CD4-positive, alpha-beta T cell (primary cell): ENCODE measurements around the gene FGFRL1. TPM values are rescaled to one million over a fixed set of nuclear protein-coding genes. Genes with fewer than 3 reads are reported as not detected.

Source experiments
- ATAC-seq: fragments of 200-7000 bp; cut with Tn5 transposase; one replicate; pipeline ENCODE4 v1.10.0; 2022; ENCODE audit warnings: mild to moderate bottlenecking; ENCODE audit not compliant: poor library complexity
- CTCF ChIA-PET: fragments of 350-600 bp; sonication (Branson Sonifier 250); formaldehyde crosslinking; loops from one replicate; lab custom pipeline; 2021; ENCODE audit warnings: antibody characterized with exemption, inconsistent platforms; lab: Charles Lee
- POLR2A ChIA-PET: fragments of 350-600 bp; sonication (Branson Sonifier 250); formaldehyde crosslinking; loops from one replicate; lab custom pipeline; 2021; ENCODE audit warnings: antibody characterized with exemption, inconsistent platforms; lab: Charles Lee
- DNase-seq, 14 experiments: peaks; one replicate each; pipeline ENCODE4 v3.0.0-alpha.2; 2013 to 2020; ENCODE audit warnings: mixed read lengths in 2 of 14
- H3K27ac ChIP-seq, 2 donors: one replicate each; pipeline versions ENCODE4 v1.5.1 to v1.7.0; 2013; ENCODE audit warnings: low read length in 2 of 2, low read depth in 1 of 2, mild to moderate bottlenecking in 1 of 2
- H3K27me3 ChIP-seq, 2 experiments: 1 replicate in 1 of 2; 2 replicates in 1 of 2; pipeline versions ENCODE4 v1.6.1 to v1.7.0; 2013; ENCODE audit warnings: low read length in 2 of 2, control low read depth in 1 of 2, mild to moderate bottlenecking in 1 of 2, moderate library complexity in 1 of 2; ENCODE audit not compliant: insufficient read depth in 2 of 2, control insufficient read depth in 1 of 2
- H3K36me3 ChIP-seq: one replicate; pipeline ENCODE4 v1.6.1; 2013; ENCODE audit warnings: low read length, control low read depth; ENCODE audit not compliant: insufficient read depth
- H3K4me1 ChIP-seq: one replicate; pipeline ENCODE4 v1.6.1; 2013; ENCODE audit warnings: low read length, control low read depth; ENCODE audit not compliant: insufficient read depth
- H3K4me3 ChIP-seq: one replicate; pipeline ENCODE4 v1.5.1; 2013; ENCODE audit warnings: mild to moderate bottlenecking, low read length, moderate library complexity
- H3K9me3 ChIP-seq, 2 experiments: 1 replicate in 1 of 2; 2 replicates in 1 of 2; pipeline versions ENCODE4 v1.6.1 to v1.7.0; 2013; ENCODE audit warnings: low read length in 2 of 2, mild to moderate bottlenecking in 2 of 2, control low read depth in 1 of 2, moderate library complexity in 1 of 2; ENCODE audit not compliant: control insufficient read depth in 1 of 2, insufficient read depth in 1 of 2
- H3K27ac Mint-ChIP-seq: one replicate; pipeline ENCODE4 v1.8.0; 2020; ENCODE audit warnings: mixed read lengths
- H3K27me3 Mint-ChIP-seq: one replicate; pipeline ENCODE4 v1.8.0; 2021; ENCODE audit warnings: mixed read lengths
- H3K36me3 Mint-ChIP-seq: one replicate; pipeline ENCODE4 v1.8.0; 2021; ENCODE audit warnings: low read depth, mixed read lengths
- H3K4me1 Mint-ChIP-seq: one replicate; pipeline ENCODE4 v1.8.0; 2021; ENCODE audit warnings: low read depth, mixed read lengths
- H3K4me3 Mint-ChIP-seq: one replicate; pipeline ENCODE4 v1.8.0; 2020; ENCODE audit warnings: mild to moderate bottlenecking, mixed read lengths
- H3K9me3 Mint-ChIP-seq: one replicate; pipeline ENCODE4 v1.8.0; 2020; ENCODE audit warnings: mixed read lengths
- CTCF ChIP-seq: fragments of 200-600 bp; IDR thresholded peaks from one replicate; pipeline ENCODE4 v1.8.0; 2022; ENCODE audit warnings: antibody characterized with exemption, mild to moderate bottlenecking
- intact Hi-C, 2 experiments: fragments of 100-400 bp; cut with DNase I in 1 of 2; cut with micrococcal nuclease in 1 of 2; formaldehyde crosslinking; loops; one replicate each; pipeline versions ENCODE4 v1.15.1 to v1.9.0; 2023 to 2025; cut with DNase I, micrococcal nuclease
- polyA plus RNA-seq, 2 donors: library from polyadenylated mRNA; unstranded; fragments of 120-200 nt; gene quantifications; one replicate each; pipeline ENCODE4 v1.2.1, GENCODE V29; 2013
- total RNA-seq, 174 experiments: library from RNA in 2 of 174; stranded (reverse) in 2 of 174; gene quantifications; one replicate each; pipeline ENCODE4 v1.2.3 and lab custom pipeline; 2021 to 2026

FGFRL1 gene
- 10 to 100 TPM; 21.8 to 25.0 TPM for total RNA-seq
- 7.4 TPM for polyA plus RNA-seq (2013, experiment 1 of 2)
- polyA plus RNA-seq (2013, experiment 2 of 2), result 15.0 TPM
- 12.8 to 69.6 (median 28.4) reads per million in 172 experiments for total RNA-seq (lab: John Stamatoyannopoulos, UW)

- Mint-ChIP-seq H3K27ac (peak within 1 kb of the TSS; percentile 97), H3K9me3 (no peaks in the 10 kb centered on the region), H3K4me3 (peak within 1 kb of the TSS; percentile 91), H3K27me3 (peaks cover 37% of the 10 kb centered on the region), H3K36me3 (peaks cover 5% of the 10 kb centered on the region), H3K4me1 (peaks cover 14% of the 10 kb centered on the region)
- POLR2A ChIA-PET, result interaction anchor here (0.6 to 3.0 kb wide), 7 partner anchors 38 to 701 kb away, joined by 3 to 14 read pairs (median 4); partner anchors contain the start of genes CTBP1, DGKQ, GAK and SLBP
- Histone ChIP-seq H3K4me1 (peaks cover 31% of the 10 kb centered on the region), H3K9me3 (no peaks in the 10 kb centered on the region), H3K4me3 (peak within 1 kb of the TSS; percentile 66), H3K27me3 (peaks cover 13 to 19% of the 10 kb centered on the region in 2 experiments), H3K36me3 (no peaks in the 10 kb centered on the region), H3K27ac (peak within 1 kb of the TSS; percentile 60 to 62)
- peak; percentile 84 to 97 (median 93) for DNase-seq
- CTCF ChIA-PET, result interaction anchor here (1.6 kb wide), 1 partner anchor 38 kb away, joined by 3 read pairs; the partner anchor contains the start of gene DGKQ
- no peak for TF ChIP-seq CTCF
- intact Hi-C loops, result loop anchor here (1.0 to 5.0 kb wide), 8 partner anchors 38 to 570 kb away; partner anchors contain the start of genes UVSSA (in 2 of the 2), CTBP1 (in 1 of the 2), DGKQ (in 1 of the 2) and GAK (in 1 of the 2)
- ATAC-seq, result peak; percentile 58
These were observed at the start of gene FGFRL1 for GRCh38 chr4:1011022-1011665. Gene FGFRL1, plus strand, starts transcription at chr4:1011626. Its CDS starts 860 bp downstream, at chr4:1012486.

GRCh38 chr4:962231-963208, 48.9 kb upstream of the FGFRL1 start:
- H3K4me3 Mint-ChIP-seq, result no peak overlapping the region
- no peaks in the 10 kb centered on the region for H3K9me3 Mint-ChIP-seq
- Histone ChIP-seq H3K4me1 (no peaks in the 10 kb centered on the region), H3K36me3 (peaks cover 13% of the 10 kb centered on the region), H3K9me3 (peaks cover 0 to 5% of the 10 kb centered on the region in 2 experiments), H3K27ac (no peak overlapping the region), H3K27me3 (no peaks in the 10 kb centered on the region), H3K4me3 (no peak overlapping the region)
- no peaks in the 10 kb centered on the region for H3K4me1 Mint-ChIP-seq
- intact Hi-C loops, result no loop called here
- TF ChIP-seq CTCF, result no peak
- DNase-seq (peak in 1 of 14 experiments; percentile 23), ATAC-seq (no peak)
- no peak overlapping the region for H3K27ac Mint-ChIP-seq
- ChIA-PET CTCF (no interaction called here), POLR2A (no interaction called here)
- no peaks in the 10 kb centered on the region for H3K27me3 Mint-ChIP-seq
- H3K36me3 Mint-ChIP-seq, result peaks cover 25% of the 10 kb centered on the region
